ENCODE data around the gene C5. TPM values are rescaled to one million over a fixed set of nuclear protein-coding genes. Genes with fewer than 3 reads are reported as not detected.
"Not testable (repeated sequence)": the region's sequence is repeated elsewhere in the genome, so short reads cannot be mapped to it uniquely, and the experiment has no call there.

C5 gene
- polyA plus RNA-seq, 10 donors, result 5.6 to 12.3 (median 9.1) TPM

- no peak for DNase-seq
Observed at GRCh38 chr9:121053544-121053943, 3.5 kb upstream of the C5 start.

DNA sequence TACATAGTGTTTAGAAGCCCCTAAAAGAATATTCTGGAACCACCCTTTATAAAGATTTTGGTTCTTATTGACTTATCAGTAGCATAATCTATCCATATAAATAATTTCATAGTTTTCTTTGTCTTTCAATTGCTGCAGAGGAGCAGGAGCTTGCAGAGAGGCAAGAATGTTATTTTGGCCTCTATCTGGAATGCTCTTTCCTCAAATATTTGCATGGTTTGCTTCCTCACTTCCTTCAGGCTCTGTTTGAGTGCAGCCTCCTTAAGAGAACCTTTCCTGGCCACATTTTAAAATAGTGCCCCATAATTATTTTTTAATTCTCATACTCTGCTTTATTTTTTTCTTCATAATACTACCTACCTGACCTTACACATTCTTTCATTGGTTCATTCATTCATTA is 1.5 kb downstream of the C5 start:
- DNase-seq, result no peak

DNA sequence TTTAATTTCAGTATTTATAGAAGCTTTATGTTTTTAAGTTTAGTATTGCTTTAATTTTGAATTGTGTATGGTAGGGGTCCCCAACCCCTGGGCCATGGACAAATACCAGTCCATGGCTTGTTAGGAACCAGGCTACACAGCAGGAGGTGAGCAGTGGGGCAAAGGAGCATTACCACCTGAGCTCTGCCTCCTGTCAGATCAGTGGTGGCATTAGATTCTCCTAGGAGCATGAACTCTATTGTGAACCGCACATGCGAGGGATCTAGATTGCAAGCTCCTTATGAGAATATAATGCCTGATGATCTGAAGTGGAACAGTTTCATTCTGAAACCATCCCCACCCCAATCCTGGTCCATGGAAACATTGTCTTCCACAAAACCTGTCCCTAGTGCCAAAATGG is 1.9 kb downstream of the C5 start:
- no peak for DNase-seq

GRCh38 chr9:121038804-121039203 is 11.3 kb downstream of the C5 start:
- DNase-seq, result peak in 1 of 3 donors; percentile 40

DNA sequence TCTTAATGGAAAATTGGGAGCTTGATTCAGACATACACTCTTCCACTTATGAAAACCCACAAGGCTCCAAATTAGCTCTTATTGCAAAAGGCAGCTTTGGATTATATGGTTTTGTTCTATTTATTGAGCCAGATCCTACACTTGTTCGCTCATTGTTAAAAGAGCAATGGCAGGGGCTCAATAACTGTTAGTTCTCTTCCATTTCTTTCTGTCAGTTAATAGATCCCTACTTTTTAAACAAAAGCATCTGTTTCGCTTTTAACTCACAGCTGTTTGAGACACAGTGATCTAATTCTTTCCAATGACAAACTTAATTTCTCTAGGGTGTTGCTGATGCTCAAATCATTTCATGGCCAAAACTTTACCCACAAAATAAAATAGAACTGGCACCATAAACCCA is 11.7 kb downstream of the C5 start:
- peak; percentile 49 to 80 (median 61) for DNase-seq

- not testable (repeated sequence) for DNase-seq
Observed at GRCh38 chr9:121035717-121036116, 14.4 kb downstream of the C5 start.

- DNase-seq, result no peak
Observed at GRCh38 chr9:121034529-121034928, 15.5 kb downstream of the C5 start.

DNA sequence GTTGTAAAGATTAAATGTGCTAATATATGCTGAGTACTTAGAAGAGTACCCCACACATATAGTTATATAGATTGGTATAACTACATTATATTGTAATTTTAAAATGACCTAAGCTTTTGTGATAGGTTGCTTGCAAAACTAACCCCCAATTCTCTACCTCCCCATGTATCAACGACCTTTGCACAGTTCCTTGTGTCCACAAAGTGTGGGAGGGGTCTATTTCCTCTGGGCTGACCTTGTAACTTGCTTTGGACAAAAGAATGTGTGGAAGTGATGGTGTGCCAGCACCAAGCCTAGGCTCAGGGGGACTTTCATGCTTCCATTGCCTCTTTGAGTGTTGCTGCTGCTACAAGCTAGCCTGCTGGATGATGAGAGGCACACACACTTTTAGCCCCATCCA is 20.6 kb downstream of the C5 start:
- DNase-seq, result no peak

GRCh38 chr9:121028285-121028684 is 21.8 kb downstream of the C5 start:
- DNase-seq, result not testable (repeated sequence)

- DNase-seq, result no peak
Observed at GRCh38 chr9:121026768-121027167, 23.3 kb downstream of the C5 start.

GRCh38 chr9:121026260-121026691 is 23.8 kb downstream of the C5 start:
- DNase-seq, result no peak

DNA sequence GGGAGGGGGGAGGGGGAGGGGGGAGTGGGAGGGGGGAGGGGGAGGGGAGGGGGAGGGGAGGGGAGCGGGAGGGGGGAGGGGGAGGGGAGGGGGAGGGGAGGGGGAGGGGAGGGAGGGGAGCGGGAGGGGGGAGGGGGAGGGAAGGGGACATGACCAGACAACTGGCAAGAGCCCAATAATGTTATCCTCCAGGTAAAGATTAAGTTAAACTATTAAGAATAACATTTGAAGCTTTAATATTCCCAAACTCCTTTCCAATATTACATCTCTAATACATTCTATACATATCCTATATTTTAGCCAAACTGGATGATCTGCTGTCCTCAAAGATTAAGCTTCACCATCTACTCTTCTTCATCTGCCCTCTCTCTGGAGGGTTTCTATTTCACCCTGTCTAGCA is 25.8 kb downstream of the C5 start:
- no peak for DNase-seq

DNA sequence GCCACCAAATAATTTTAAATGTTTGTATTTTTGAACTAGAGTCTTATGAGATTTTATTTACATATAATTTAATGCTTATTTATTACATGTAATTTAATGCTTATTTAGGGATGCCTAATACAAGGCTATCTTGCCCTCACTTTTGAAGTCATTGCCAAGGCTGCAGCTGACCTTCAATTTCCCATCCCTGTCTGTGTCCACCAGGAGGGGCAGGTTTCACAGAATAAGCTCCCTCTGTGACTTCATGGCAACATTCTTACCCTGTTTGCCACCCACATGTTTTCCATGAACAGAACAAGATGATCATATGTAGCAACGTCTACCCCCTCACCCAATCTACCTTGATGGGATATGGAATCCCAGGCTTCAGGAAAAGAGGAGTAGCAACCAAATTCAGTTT is 27.0 kb downstream of the C5 start:
- DNase-seq, result peak in 1 of 3 donors; percentile 33

DNA sequence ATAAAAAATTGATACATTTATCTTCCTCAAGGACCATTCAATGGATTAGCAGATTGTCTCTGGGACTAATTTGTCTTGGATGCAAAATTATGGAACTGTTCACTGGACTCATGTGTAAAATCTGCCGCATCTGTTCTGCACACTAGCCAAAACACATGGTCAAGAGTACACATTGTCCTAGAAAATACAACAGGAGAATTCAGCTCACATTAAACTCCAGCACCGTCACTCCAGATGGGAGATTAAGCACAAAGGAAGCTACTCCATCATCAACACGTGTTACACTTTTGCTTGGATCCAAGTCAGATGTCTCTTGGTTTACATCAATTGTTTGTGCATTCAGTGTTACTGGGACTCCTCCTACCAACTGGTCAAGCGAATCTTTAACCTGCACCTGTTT is 28.8 kb downstream of the C5 start:
- peak; percentile 89 to 95 (median 92) for DNase-seq

DNA sequence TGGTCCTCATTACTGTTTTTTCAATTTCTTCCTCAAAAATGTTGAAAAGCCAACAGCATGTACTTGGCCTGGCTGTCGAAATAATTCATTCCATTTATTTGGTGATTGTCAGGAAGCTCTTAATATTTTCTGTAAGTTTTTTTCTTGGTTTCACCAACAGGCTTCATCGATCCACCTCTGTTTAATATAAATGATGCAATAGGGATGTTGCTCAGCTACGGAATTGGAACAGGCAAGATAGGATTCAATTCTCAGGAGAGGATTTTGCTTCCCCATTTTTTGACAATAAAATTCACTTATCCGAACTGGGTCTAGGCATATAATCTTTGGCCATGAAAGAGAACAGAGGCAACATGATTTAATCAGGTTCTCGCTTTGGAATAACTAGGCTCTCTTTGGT is 30.8 kb downstream of the C5 start:
- peak in 1 of 3 donors; percentile 22 for DNase-seq

DNA sequence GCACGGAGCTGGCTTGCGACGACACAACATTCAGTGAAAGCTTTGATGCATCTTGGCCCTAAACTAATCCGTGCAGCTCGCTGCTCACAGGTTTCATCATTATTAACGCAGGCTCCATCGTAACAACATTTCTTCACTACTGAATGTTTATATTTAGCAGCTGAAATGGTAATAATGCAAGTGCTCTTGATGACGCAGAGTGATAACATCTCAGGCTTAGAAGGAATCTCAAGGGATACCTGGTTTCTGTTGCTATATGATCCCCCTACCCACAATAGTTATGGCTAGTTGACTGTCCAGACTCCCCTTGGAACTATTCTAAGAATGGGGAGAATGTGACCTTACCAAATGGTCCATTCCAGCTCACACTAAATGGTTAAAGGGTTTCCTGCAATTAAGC is 36.2 kb downstream of the C5 start:
- no peak for DNase-seq

- DNase-seq, result no peak
Observed at GRCh38 chr9:121009650-121010049, 40.4 kb downstream of the C5 start.

DNA sequence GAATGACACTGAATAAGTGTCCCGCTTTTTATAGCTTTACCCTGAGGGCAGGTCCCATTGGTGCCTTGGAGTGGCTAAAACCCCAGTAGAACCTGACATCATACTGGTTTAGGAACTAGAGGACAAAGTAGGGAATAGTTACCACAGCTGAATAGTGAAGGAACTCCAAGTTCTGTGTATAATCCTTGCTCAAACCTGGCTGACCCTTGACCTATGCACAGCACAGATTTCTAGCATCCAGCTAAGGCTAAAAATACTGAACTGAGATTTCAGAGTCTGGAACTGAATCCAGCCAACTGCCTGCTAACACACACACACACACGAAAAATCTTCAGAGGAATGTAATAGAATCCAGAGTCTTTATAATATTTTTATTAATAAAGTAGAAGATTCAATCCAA is 50.8 kb downstream of the C5 start:
- DNase-seq, result no peak

- no peak for DNase-seq
Observed at GRCh38 chr9:120998111-120998510, 52.0 kb downstream of the C5 start.

GRCh38 chr9:120997502-120997901 is 52.6 kb downstream of the C5 start:
- DNase-seq, result no peak

DNA sequence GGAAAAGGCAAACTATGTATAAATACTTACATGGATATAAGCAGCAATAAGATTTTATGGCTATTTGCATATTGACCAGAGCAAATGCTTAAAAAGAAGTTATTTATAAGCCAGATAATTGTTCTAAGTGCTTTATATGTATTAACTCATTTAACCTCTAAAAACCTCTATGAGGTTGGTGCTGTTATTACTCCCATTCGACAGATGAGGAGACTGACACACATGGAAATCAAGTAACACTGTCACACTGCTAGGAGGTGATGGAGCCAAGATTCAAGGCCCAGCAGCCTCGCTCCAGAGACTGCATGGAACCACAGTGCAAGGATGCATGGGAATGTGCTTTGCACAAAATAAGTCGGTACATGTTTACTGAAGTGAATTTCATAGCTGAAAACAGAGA is 53.7 kb downstream of the C5 start:
- DNase-seq, result no peak

GRCh38 chr9:120989065-120989464 is 61.0 kb downstream of the C5 start:
- no peak for DNase-seq

- DNase-seq, result peak; percentile 53 to 83 (median 58)
Observed at GRCh38 chr9:120985819-120986222, 64.3 kb downstream of the C5 start.

- no peak for DNase-seq
Observed at GRCh38 chr9:120983259-120983837, 66.7 kb downstream of the C5 start.

GRCh38 chr9:120982836-120983235 is 67.2 kb downstream of the C5 start:
- DNase-seq, result peak in 1 of 3 donors; percentile 43
